ENCODE results near the gene TMEM187. TPM values are rescaled to one million over a fixed set of nuclear protein-coding genes. Genes with fewer than 3 reads are reported as not detected.
A peak's percentile ranks its signal among the peaks of the same experiment; 100 is the strongest.

Gene TMEM187
- total and polyA plus RNA-seq, 2 of the 4 experiments (the other 2 are of a cell fraction), result 3.4 to 6.2 TPM

GRCh38 chrX:153950127-153950526 lies 22.4 kb upstream of the TMEM187 start:
- H3K23ac ChIP-seq (ENCODE audit: low read depth, low read length), result no peak overlapping the region
- 88% methylated on average over 5 of the region's 19 CpGs; no CpG with 5 or more reads in 1 of the 2 experiments for WGBS, 2 experiments (ENCODE audit: extremely low coverage in 2 of 2, insufficient read length in 1 of 2)
- no peak overlapping the region for H3K4me2 ChIP-seq (ENCODE audit: low read depth, low read length)

More at GRCh38 chrX:153950127-153950526, 22.4 kb upstream of the TMEM187 start:
- Histone ChIP-seq H3K4me3 (ENCODE audit: insufficient read depth, low read depth, low read length) (no peak overlapping the region), H4K5ac (ENCODE audit: low read depth, low read length) (no peak overlapping the region), H4K91ac (ENCODE audit: insufficient read depth, low read depth, low read length) (no peak overlapping the region), H3K9me1 (ENCODE audit: insufficient read depth, low read length) (no peaks in the 10 kb centered on the region), H2AFZ (replicated peaks; ENCODE audit: low read length, poor library complexity) (no peak overlapping the region), H2BK120ac (ENCODE audit: low read depth, low read length) (no peak overlapping the region), H3K56ac (ENCODE audit: extremely low read depth, insufficient read depth, low read length) (no peak overlapping the region), H3K27me3 (ENCODE audit: control insufficient read depth, insufficient read depth, low read length) (no peaks in the 10 kb centered on the region), H3K4ac (ENCODE audit: low read depth, low read length) (no peak overlapping the region), H2AK5ac (ENCODE audit: low read depth, low read length) (no peak overlapping the region), H3K18ac (ENCODE audit: low read depth, low read length) (no peak overlapping the region), H4K8ac (ENCODE audit: low read depth in 2 of 2, low read length in 2 of 2) (no peak overlapping the region), H3K9ac (ENCODE audit: low read depth, low read length) (no peak overlapping the region), H2BK20ac (ENCODE audit: low read depth, low read length) (no peak overlapping the region), H2BK15ac (ENCODE audit: low read depth, low read length) (no peak overlapping the region), H3K79me1 (ENCODE audit: low read depth in 1 of 2, low read length in 2 of 2) (peaks cover 0 to 6% of the 10 kb centered on the region in 2 experiments; a peak in 1 of 4 replicates), H3K36me3 (ENCODE audit: control insufficient read depth, insufficient read depth, low read length) (peaks cover 43% of the 10 kb centered on the region), H3K27ac (ENCODE audit: insufficient read depth, low read length) (no peak overlapping the region), H3K9me3 (ENCODE audit: control insufficient read depth, insufficient read depth, low read length) (no peaks in the 10 kb centered on the region), H4K20me1 (ENCODE audit: insufficient read depth, low read length) (no peaks in the 10 kb centered on the region), H2BK5ac (ENCODE audit: low read depth, low read length, poor library complexity, severe bottlenecking) (no peak overlapping the region), H2AK9ac (replicated peaks; ENCODE audit: low read depth, low read length, poor library complexity) (peak overlapping the region; percentile 28), H3K14ac (replicated peaks; ENCODE audit: low read depth, low read length) (no peak overlapping the region), H3K4me1 (ENCODE audit: control insufficient read depth, insufficient read depth, low read length) (peaks cover 4% of the 10 kb centered on the region)
- intact Hi-C loops (cut with micrococcal nuclease), result no loop called here
- BruUV-seq (replicated peaks), result no TSS peak
- ATAC-seq (ENCODE audit: low read depth) (no peak), DNase-seq (no peak)
- dilution Hi-C loops (cut with HindIII; ENCODE audit: low sequenced_read_pairs, unreplicated experiment), result no loop called here
- ChIA-PET POLR2A (ENCODE audit: unreplicated experiment) (no interaction called here), CTCF (no interaction called here)
- no peak for TF ChIP-seq CEBPB (IDR thresholded peaks at IDR 0.05; ENCODE audit: low read depth, low read length)
- no peak for TF ChIP-seq MAZ (IDR thresholded peaks at IDR 0.05; ENCODE audit: borderline replicate concordance, low read depth, low read length)
- TF ChIP-seq USF2 (IDR thresholded peaks at IDR 0.05; ENCODE audit: low read depth, low read length), result no peak
- no peak for TF ChIP-seq ELK1 (IDR thresholded peaks at IDR 0.05; ENCODE audit: borderline replicate concordance, low read depth, low read length)
- TF ChIP-seq, protein P1, sequence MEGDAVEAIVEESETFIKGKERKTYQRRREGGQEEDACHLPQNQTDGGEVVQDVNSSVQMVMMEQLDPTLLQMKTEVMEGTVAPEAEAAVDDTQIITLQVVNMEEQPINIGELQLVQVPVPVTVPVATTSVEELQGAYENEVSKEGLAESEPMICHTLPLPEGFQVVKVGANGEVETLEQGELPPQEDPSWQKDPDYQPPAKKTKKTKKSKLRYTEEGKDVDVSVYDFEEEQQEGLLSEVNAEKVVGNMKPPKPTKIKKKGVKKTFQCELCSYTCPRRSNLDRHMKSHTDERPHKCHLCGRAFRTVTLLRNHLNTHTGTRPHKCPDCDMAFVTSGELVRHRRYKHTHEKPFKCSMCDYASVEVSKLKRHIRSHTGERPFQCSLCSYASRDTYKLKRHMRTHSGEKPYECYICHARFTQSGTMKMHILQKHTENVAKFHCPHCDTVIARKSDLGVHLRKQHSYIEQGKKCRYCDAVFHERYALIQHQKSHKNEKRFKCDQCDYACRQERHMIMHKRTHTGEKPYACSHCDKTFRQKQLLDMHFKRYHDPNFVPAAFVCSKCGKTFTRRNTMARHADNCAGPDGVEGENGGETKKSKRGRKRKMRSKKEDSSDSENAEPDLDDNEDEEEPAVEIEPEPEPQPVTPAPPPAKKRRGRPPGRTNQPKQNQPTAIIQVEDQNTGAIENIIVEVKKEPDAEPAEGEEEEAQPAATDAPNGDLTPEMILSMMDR (conservative IDR thresholded peaks at IDR 0.05; ENCODE audit: low read depth, low read length), result no peak
- TF ChIP-seq POLR2A (IDR thresholded peaks at IDR 0.05; ENCODE audit: low read depth, low read length), result no peak
- no peak for TF ChIP-seq RAD21 (IDR thresholded peaks at IDR 0.05; ENCODE audit: low read length)
- no peak for TF ChIP-seq CHD1 (IDR thresholded peaks at IDR 0.05; ENCODE audit: low read depth, low read length)
- no peak for TF ChIP-seq RCOR1 (IDR thresholded peaks at IDR 0.05; ENCODE audit: insufficient replicate concordance, low read length)
- no peak for TF ChIP-seq FOS (IDR thresholded peaks at IDR 0.05; ENCODE audit: low read depth, low read length)
- no peak for TF ChIP-seq SMC3 (IDR thresholded peaks at IDR 0.05; ENCODE audit: low read depth, low read length)
- TF ChIP-seq BHLHE40 (IDR thresholded peaks at IDR 0.05; ENCODE audit: low read depth, low read length), result no peak
- TF ChIP-seq RFX5 (IDR thresholded peaks at IDR 0.05; ENCODE audit: low read depth, low read length), result no peak
- TF ChIP-seq NFE2L2 (IDR thresholded peaks at IDR 0.05; ENCODE audit: low read depth, low read length), result no peak
- TF ChIP-seq MXI1 (IDR thresholded peaks at IDR 0.05; ENCODE audit: borderline replicate concordance, low read depth, low read length), result no peak
- TF ChIP-seq MAFK (IDR thresholded peaks at IDR 0.05; ENCODE audit: low read depth, low read length), result no peak
- in situ Hi-C loops (cut with MboI; ENCODE audit: low sequenced_read_pairs), result no loop called here

Data from IMR-90 (cell line).